ENCODE data around the gene DNAJC11. TPM values are rescaled to one million over a fixed set of nuclear protein-coding genes. Genes with fewer than 3 reads are reported as not detected.

The DNAJC11 gene
- total RNA-seq, 1 experiment from 2014 or later = 75.6 TPM

GRCh38 chr1:6621429-6622391 is 79.9 kb downstream of the DNAJC11 start:
- DNase-seq (ENCODE audit: low read depth, low spot score) (no peak), ATAC-seq (no peak)
- Histone ChIP-seq H2AFZ (ENCODE audit: low read depth, low read length, poor library complexity, severe bottlenecking) (no peak overlapping the region), H3K9me3 (ENCODE audit: control insufficient read depth in 1 of 2, insufficient read depth in 1 of 2, low read depth in 1 of 2, low read length in 2 of 2) (no peaks in the 10 kb centered on the region), H3K4me1 (ENCODE audit: control insufficient read depth in 1 of 2, insufficient read depth in 2 of 2, low read length in 2 of 2) (peaks cover 0 to 22% of the 10 kb centered on the region in 2 experiments; a peak in 2 of 4 replicates), H3K4me3 (replicated peaks in 1 of 2; ENCODE audit: low read depth in 1 of 2, low read length in 2 of 2) (no peak overlapping the region), H3K9ac (ENCODE audit: low read length) (no peak overlapping the region), H3K79me2 (ENCODE audit: insufficient read depth, low read length) (peaks cover 83% of the 10 kb centered on the region), H4K20me1 (ENCODE audit: insufficient read depth) (no peaks in the 10 kb centered on the region; the same call in 1 of the 2 replicates), H3K4me2 (ENCODE audit: low read length) (no peak overlapping the region), H3K27ac (ENCODE audit: low read depth, low read length) (no peak overlapping the region), H3K9me2 (ENCODE audit: insufficient read depth) (no peaks in the 10 kb centered on the region), H3K27me3 (ENCODE audit: insufficient read depth, low read length) (no peaks in the 10 kb centered on the region), H3K36me3 (ENCODE audit: control insufficient read depth in 1 of 2, insufficient read depth in 2 of 2, low read length in 2 of 2) (peaks cover 27 to 40% of the 10 kb centered on the region in 2 experiments)
- POLR2A ChIA-PET = no interaction called here
- intact Hi-C loops (cut with micrococcal nuclease) = no loop called here
- RAD21 ChIA-PET (ENCODE audit: low non-redundant PET in 1 of 2, low total read pairs in 2 of 2, uncharacterized antibody in 2 of 2, unreplicated experiment in 2 of 2) = no interaction called here
- no TSS peak for BruUV-seq (replicated peaks)
- CTCF ChIA-PET = no interaction called here
- TF ChIP-seq SRF (IDR thresholded peaks at IDR 0.05; ENCODE audit: low read depth) (no peak), ZNF274 (IDR thresholded peaks at IDR 0.05; ENCODE audit: low read depth, low read length) (no peak), POLR2A (IDR thresholded peaks at IDR 0.05; ENCODE audit: borderline replicate concordance, extremely low read depth, insufficient read depth, insufficient read length) (no peak), CTCF (IDR thresholded peaks at IDR 0.05 in 2 of 3, conservative IDR thresholded peaks at IDR 0.05 in 1 of 3; ENCODE audit: borderline replicate concordance in 1 of 3, insufficient read depth in 1 of 3, low read depth in 2 of 3, low read length in 2 of 3) (no peak), MAX (IDR thresholded peaks at IDR 0.05) (no peak), ZFX (IDR thresholded peaks at IDR 0.05) (no peak), JUND (IDR thresholded peaks at IDR 0.05) (no peak), REST (IDR thresholded peaks at IDR 0.05; ENCODE audit: low read depth) (no peak), SP1 (IDR thresholded peaks at IDR 0.05; ENCODE audit: low read depth) (no peak), ATF3 (IDR thresholded peaks at IDR 0.05) (no peak), SIN3A (IDR thresholded peaks at IDR 0.05; ENCODE audit: low read depth) (no peak)

Data from HCT116 (cell line).